ENCODE data around the gene CDK19. TPM values are rescaled to one million over a fixed set of nuclear protein-coding genes. Genes with fewer than 3 reads are reported as not detected.

Gene CDK19
- total RNA-seq, 1 experiment from 2014 or later, result 7.0 TPM

GRCh38 chr6:110784610-110784979 is 30.7 kb downstream of the CDK19 start:
- H3K27me3 Mint-ChIP-seq (ENCODE audit: low read depth), result no peaks in the 10 kb centered on the region
- Histone ChIP-seq H2BK15ac (ENCODE audit: low read depth, low read length) (no peak overlapping the region), H3K56ac (ENCODE audit: insufficient read length, low read depth, low read length) (no peak overlapping the region), H4K8ac (replicated peaks; ENCODE audit: insufficient read length, low read depth, low read length) (no peak overlapping the region), H4K5ac (ENCODE audit: insufficient read length, low read depth, low read length) (no peak overlapping the region), H3K79me1 (ENCODE audit: insufficient read depth, low read depth, low read length, poor library complexity, severe bottlenecking) (no peaks in the 10 kb centered on the region), H3K4ac (ENCODE audit: low read depth, low read length) (no peak overlapping the region), H2AK5ac (ENCODE audit: insufficient read length, low read length) (no peak overlapping the region), H3K27ac (ENCODE audit: insufficient read length, low read depth, low read length) (no peak overlapping the region), H3K9ac (ENCODE audit: extremely low read depth, insufficient read length, low read length) (no peak overlapping the region), H3K9me3 (ENCODE audit: control insufficient read depth, low read depth, low read length) (no peaks in the 10 kb centered on the region), H3K18ac (ENCODE audit: insufficient read length, low read depth, low read length) (no peak overlapping the region), H3K23me2 (ENCODE audit: insufficient read length, low read depth, low read length, poor library complexity, severe bottlenecking) (no peaks in the 10 kb centered on the region), H4K20me1 (ENCODE audit: control insufficient read depth, insufficient read depth, insufficient read length) (no peaks in the 10 kb centered on the region), H3K79me2 (ENCODE audit: insufficient read depth, low read length) (no peaks in the 10 kb centered on the region; the same call in 1 of the 2 replicates), H2BK12ac (ENCODE audit: insufficient read length, low read depth, low read length) (no peak overlapping the region), H4K91ac (ENCODE audit: insufficient read length, low read depth, low read length) (no peak overlapping the region), H2AFZ (ENCODE audit: low read length) (no peak overlapping the region), H3K27me3 (ENCODE audit: insufficient read depth, low read length) (no peaks in the 10 kb centered on the region), H3K23ac (ENCODE audit: insufficient read length, low read depth, low read length) (no peak overlapping the region), H3K14ac (ENCODE audit: insufficient read depth, low read length) (no peak overlapping the region), H3K4me1 (ENCODE audit: insufficient read depth, low read length) (no peaks in the 10 kb centered on the region), H2BK120ac (ENCODE audit: low read depth, low read length, poor library complexity, severe bottlenecking) (no peak overlapping the region), H3T11ph (ENCODE audit: low read length) (no peak overlapping the region), H2BK20ac (ENCODE audit: low read depth, low read length, poor library complexity, severe bottlenecking) (no peak overlapping the region), H3K4me2 (ENCODE audit: insufficient read depth, insufficient read length, low read length) (no peak overlapping the region), H2BK5ac (ENCODE audit: insufficient read length, low read length) (no peak overlapping the region)
- TF ChIP-seq, protein P1, sequence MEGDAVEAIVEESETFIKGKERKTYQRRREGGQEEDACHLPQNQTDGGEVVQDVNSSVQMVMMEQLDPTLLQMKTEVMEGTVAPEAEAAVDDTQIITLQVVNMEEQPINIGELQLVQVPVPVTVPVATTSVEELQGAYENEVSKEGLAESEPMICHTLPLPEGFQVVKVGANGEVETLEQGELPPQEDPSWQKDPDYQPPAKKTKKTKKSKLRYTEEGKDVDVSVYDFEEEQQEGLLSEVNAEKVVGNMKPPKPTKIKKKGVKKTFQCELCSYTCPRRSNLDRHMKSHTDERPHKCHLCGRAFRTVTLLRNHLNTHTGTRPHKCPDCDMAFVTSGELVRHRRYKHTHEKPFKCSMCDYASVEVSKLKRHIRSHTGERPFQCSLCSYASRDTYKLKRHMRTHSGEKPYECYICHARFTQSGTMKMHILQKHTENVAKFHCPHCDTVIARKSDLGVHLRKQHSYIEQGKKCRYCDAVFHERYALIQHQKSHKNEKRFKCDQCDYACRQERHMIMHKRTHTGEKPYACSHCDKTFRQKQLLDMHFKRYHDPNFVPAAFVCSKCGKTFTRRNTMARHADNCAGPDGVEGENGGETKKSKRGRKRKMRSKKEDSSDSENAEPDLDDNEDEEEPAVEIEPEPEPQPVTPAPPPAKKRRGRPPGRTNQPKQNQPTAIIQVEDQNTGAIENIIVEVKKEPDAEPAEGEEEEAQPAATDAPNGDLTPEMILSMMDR (conservative IDR thresholded peaks at IDR 0.05), result no peak
- peaks cover 6% of the 10 kb centered on the region in 2 experiments; a peak in 3 of 5 replicates for H3K9me3 Mint-ChIP-seq
- no peaks in the 10 kb centered on the region for H3K4me1 Mint-ChIP-seq
- H3K27ac Mint-ChIP-seq, result no peak overlapping the region
- DNase-seq, result no peak
- H3K36me3 Mint-ChIP-seq (ENCODE audit: insufficient read depth in 1 of 3, low read depth in 3 of 3), result peaks cover 2 to 13% (median 3%) of the 10 kb centered on the region in 3 experiments; a peak in 5 of 7 replicates
- no CpG with 5 or more reads among the region's 1 CpG for WGBS (ENCODE audit: extremely low coverage, insufficient read length, low lambda C conversion rate)
- no peak overlapping the region for H3K4me3 Mint-ChIP-seq

All from H9 (cell line).